ENCODE data around the gene C9orf153.
"Not testable (repeated sequence)": the region's sequence is repeated elsewhere in the genome, so short reads cannot be mapped to it uniquely, and the experiment has no call there.

C9orf153 gene

GRCh38 chr9:86262492-86262891 is 3.0 kb upstream of the C9orf153 start:
- no peak for DNase-seq

- DNase-seq, result no peak
These were observed 2.1 kb downstream of the C9orf153 start for GRCh38 chr9:86257391-86257790.

GRCh38 chr9:86256653-86257052 is 2.8 kb downstream of the C9orf153 start:
- DNase-seq, result no peak

- no peak for DNase-seq
These were observed 5.9 kb downstream of the C9orf153 start for GRCh38 chr9:86253577-86253976.

GRCh38 chr9:86252870-86253269 is 6.6 kb downstream of the C9orf153 start:
- DNase-seq, result no peak

GRCh38 chr9:86250123-86250522 is 9.3 kb downstream of the C9orf153 start:
- no peak for DNase-seq

GRCh38 chr9:86248746-86249145 is 10.7 kb downstream of the C9orf153 start:
- no peak for DNase-seq

GRCh38 chr9:86246752-86247161 is 12.7 kb downstream of the C9orf153 start:
- DNase-seq, result no peak

- DNase-seq, result no peak
These were observed 17.4 kb downstream of the C9orf153 start for GRCh38 chr9:86242071-86242470.

GRCh38 chr9:86241216-86241615 is 18.2 kb downstream of the C9orf153 start:
- no peak for DNase-seq

GRCh38 chr9:86238861-86239770 is 20.3 kb downstream of the C9orf153 start:
- DNase-seq, result no peak

GRCh38 chr9:86230858-86231257 is 28.6 kb downstream of the C9orf153 start:
- no peak for DNase-seq

GRCh38 chr9:86222667-86223066 is 36.8 kb downstream of the C9orf153 start:
- no peak for DNase-seq

- no peak for DNase-seq
These were observed 39.9 kb downstream of the C9orf153 start for GRCh38 chr9:86219606-86220005.

GRCh38 chr9:86217076-86217755 is 42.2 kb downstream of the C9orf153 start:
- no peak for DNase-seq

GRCh38 chr9:86207193-86207592 is 52.3 kb downstream of the C9orf153 start:
- no peak for DNase-seq

- DNase-seq, result no peak
These were observed 57.0 kb downstream of the C9orf153 start for GRCh38 chr9:86202338-86202882.

- no peak for DNase-seq
These were observed 57.8 kb downstream of the C9orf153 start for GRCh38 chr9:86201474-86202337.

- DNase-seq, result no peak
These were observed 58.8 kb downstream of the C9orf153 start for GRCh38 chr9:86200599-86201162.

GRCh38 chr9:86193088-86193487 is 66.4 kb downstream of the C9orf153 start:
- no peak for DNase-seq

- not testable (repeated sequence) for DNase-seq
These were observed 68.8 kb downstream of the C9orf153 start for GRCh38 chr9:86190700-86191099.

GRCh38 chr9:86187121-86187520 is 72.3 kb downstream of the C9orf153 start:
- DNase-seq, result no peak

- DNase-seq, result no peak
These were observed 72.8 kb downstream of the C9orf153 start for GRCh38 chr9:86186696-86187095.
